Thyroid gland (tissue), 4 donors: ENCODE data around the gene COL9A3. TPM values are rescaled to one million over a fixed set of nuclear protein-coding genes. Genes with fewer than 3 reads are reported as not detected.

Experiments
- DNase-seq, 2 donors: peaks; one replicate each; pipeline ENCODE4 v3.0.0-alpha.2; 2019
- H3K27ac ChIP-seq, 3 donors: fragments of 200-600 bp; sonication (generic); 1 replicate in 2 of 3; 2 replicates in 1 of 3; pipeline ENCODE4 v1.5.1; 2016 to 2019; ENCODE audit warnings: mild to moderate bottlenecking in 1 of 3, moderate library complexity in 1 of 3
- H3K27me3 ChIP-seq: fragments of 200-600 bp; sonication (generic); one replicate; pipeline ENCODE4 v1.5.1; 2019
- H3K36me3 ChIP-seq, 2 donors: fragments of 200-600 bp; sonication (generic); one replicate each; pipeline ENCODE4 v1.5.1; 2016 to 2019
- H3K4me1 ChIP-seq, 2 donors: fragments of 200-600 bp; sonication (generic); one replicate each; pipeline ENCODE4 v1.5.1; 2017 to 2019
- H3K4me3 ChIP-seq, 3 donors: fragments of 200-600 bp; sonication (generic); replicated peaks in 1 of 3; 1 replicate in 2 of 3; 2 replicates in 1 of 3; pipeline ENCODE4 v1.5.1; 2016; ENCODE audit warnings: mild to moderate bottlenecking in 1 of 3
- H3K9me3 ChIP-seq: fragments of 200-600 bp; sonication (generic); one replicate; pipeline ENCODE4 v1.5.1; 2017
- CTCF ChIP-seq, 6 experiments: fragments of 200-600 bp in 3 of 6; fragments of 450-650 bp in 3 of 6; sonication (generic) in 3 of 6; IDR thresholded peaks; one replicate each; pipeline ENCODE4 v1.5.1; 2016 to 2019; ENCODE audit warnings: antibody characterized with exemption in 6 of 6, mild to moderate bottlenecking in 2 of 6, inconsistent platforms in 1 of 6, moderate library complexity in 1 of 6
- POLR2A ChIP-seq, 2 donors: fragments of 450-650 bp; IDR thresholded peaks; one replicate each; pipeline ENCODE4 v1.6.1; 2017; ENCODE audit warnings: antibody characterized with exemption in 2 of 2, mild to moderate bottlenecking in 2 of 2, moderate library complexity in 1 of 2
- WGBS, 2 donors: methylation state at CpG; one replicate each; pipeline ENCODE4 v1.1.5; 2017; 5-methylcytosine and 5-hydroxymethylcytosine counted together
- intact Hi-C: fragments of 100-400 bp; cut with DNase I; formaldehyde crosslinking; loops from one replicate; pipeline ENCODE4 v1.15.1; 2023
- small RNA-seq: library from RNA; depleted of rRNA; stranded (forward); fragments of <200 nt; gene quantifications from one replicate; pipeline ENCODE3, GENCODE V24; 2016
- total RNA-seq, 4 donors: library from RNA; depleted of rRNA; stranded (reverse); fragments of >200 nt; gene quantifications; one replicate each; pipeline ENCODE4 v1.2.3, GENCODE V29; 2016

The COL9A3 gene
- total RNA-seq, 4 donors from 2014 or later, result 5.3 to 113 (median 62.8) TPM

DNA sequence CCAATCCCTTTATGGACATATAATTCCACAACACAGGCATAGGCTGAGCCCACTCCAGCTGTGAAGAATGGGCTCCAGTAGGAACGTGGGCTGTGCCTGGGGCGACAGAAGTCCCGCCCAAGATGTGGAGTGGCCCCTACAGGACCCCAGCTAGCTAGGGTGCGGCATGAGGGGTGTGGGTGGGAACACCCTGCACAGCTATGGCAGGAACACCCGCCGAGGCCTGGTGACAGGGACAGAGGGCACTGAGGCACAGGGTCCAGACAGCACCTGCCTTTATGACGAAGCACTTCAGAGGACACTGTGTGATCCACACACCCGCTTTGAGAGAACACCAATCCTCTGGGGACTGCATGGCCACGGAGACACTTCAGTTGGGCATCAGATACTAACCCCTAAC lies 73.0 kb downstream of the COL9A3 start:
- Histone ChIP-seq H3K4me1 (peaks cover 0 to 3% of the 10 kb centered on the region in 2 donors), H3K27ac (no peak overlapping the region), H3K27me3 (no peaks in the 10 kb centered on the region), H3K9me3 (no peaks in the 10 kb centered on the region), H3K4me3 (no peak overlapping the region), H3K36me3 (peaks cover 71 to 78% of the 10 kb centered on the region in 2 donors)
- TF ChIP-seq CTCF (IDR thresholded peaks at IDR 0.05) (no peak), POLR2A (IDR thresholded peaks at IDR 0.05) (no peak)
- 93 to 96% methylated on average over 7 to 9 of the region's 9 CpGs for WGBS, 2 donors
- intact Hi-C loops, result no loop called here
- no peak for DNase-seq

- Histone ChIP-seq H3K4me3 (no peak overlapping the region), H3K36me3 (peaks cover 71 to 79% of the 10 kb centered on the region in 2 donors), H3K4me1 (peaks cover 0 to 3% of the 10 kb centered on the region in 2 donors), H3K9me3 (no peaks in the 10 kb centered on the region), H3K27me3 (no peaks in the 10 kb centered on the region), H3K27ac (no peak overlapping the region)
- intact Hi-C loops, result no loop called here
- DNase-seq, result no peak
- TF ChIP-seq POLR2A (IDR thresholded peaks at IDR 0.05), result no peak
- 81 to 87% methylated on average over 5 to 7 of the region's 7 CpGs for WGBS, 2 donors
Observed at GRCh38 chr20:62890444-62890843, 73.6 kb downstream of the COL9A3 start.

Small RNAs within 50 kb of the gene (small RNA-seq; reads per million reads assigned to genes)
- not detected for gene DPH3P1

Other genes with a start within 250 kb of the COL9A3 start
- gene SLCO4A1, start 174.5 kb upstream of the COL9A3 start, total RNA-seq, result 10 to 100 TPM in 1 of 4 donors, 1 to 10 TPM in 3; 5.3 to 18.3 (median 6.7) TPM
- under 1 TPM in 1 of 4 donors, not detected in 3; 0.67 TPM for gene NTSR1, start 108.2 kb upstream of the COL9A3 start, total RNA-seq
- 10 to 100 TPM in 3 of 4 donors, 1 to 10 TPM in 1; 9.9 to 14.6 (median 12.4) TPM for gene MRGBP, start 20.6 kb upstream of the COL9A3 start, total RNA-seq
- gene OGFR, start 12.2 kb upstream of the COL9A3 start, total RNA-seq, result 10 to 100 TPM; 50.0 to 67.6 (median 63.7) TPM
- 10 to 100 TPM; 15.3 to 26.6 (median 20.6) TPM for gene TCFL5, start 44.8 kb downstream of the COL9A3 start, total RNA-seq
- 10 to 100 TPM; 67.7 to 92.9 (median 72.2) TPM for gene DIDO1, start 109.5 kb downstream of the COL9A3 start, total RNA-seq
- 10 to 100 TPM; 30.3 to 38.5 (median 34.5) TPM for gene GID8, start 121.1 kb downstream of the COL9A3 start, total RNA-seq
- gene SLC17A9, start 135.7 kb downstream of the COL9A3 start, total RNA-seq, result 1 to 10 TPM in 2 of 4 donors, under 1 TPM in 2; 0.68 to 1.6 (median 1.00) TPM
- not detected for gene BHLHE23, start 189.9 kb downstream of the COL9A3 start, total RNA-seq